Neural cell (in vitro differentiated cells): Measurements from ENCODE around the gene FAM83F. TPM values are rescaled to one million over a fixed set of nuclear protein-coding genes. Genes with fewer than 3 reads are reported as not detected.

ENCODE experiments used
- H2AFZ ChIP-seq: fragments of 200-600, 300-800 bp; sonication (generic), shearing (Covaris generic); 2 replicates; pipeline ENCODE4 v1.6.0; 2014; ENCODE audit warnings: low read depth, mild to moderate bottlenecking, antibody characterized with exemption, low read length, moderate library complexity
- H3F3A ChIP-seq: fragments of 200-600 bp; shearing (Covaris generic); 2 replicates; pipeline ENCODE4 v1.6.1; 2016; ENCODE audit warnings: mild to moderate bottlenecking, moderate library complexity, mixed read lengths, antibody characterized with exemption, low read length; ENCODE audit not compliant: insufficient read depth, poor library complexity, severe bottlenecking
- H3K27ac ChIP-seq: fragments of 200-600, 300-800 bp; sonication (generic), shearing (Covaris generic); 2 replicates; pipeline ENCODE4 v1.5.1; 2014; ENCODE audit warnings: mild to moderate bottlenecking, low read length, moderate library complexity
- H3K27me3 ChIP-seq: fragments of 300-800, 200-600 bp; sonication (generic), shearing (Covaris generic); 2 replicates; pipeline ENCODE4 v1.6.0; 2014; ENCODE audit warnings: mild to moderate bottlenecking, low read depth, low read length, moderate library complexity; ENCODE audit not compliant: insufficient read depth
- H3K36me3 ChIP-seq: fragments of 300-800, 200-600 bp; sonication (generic), shearing (Covaris generic); 2 replicates; pipeline ENCODE4 v1.5.1; 2014; ENCODE audit warnings: mild to moderate bottlenecking, antibody characterized with exemption, low read length, moderate library complexity; ENCODE audit not compliant: insufficient read depth
- H3K4me2 ChIP-seq: fragments of 300-800, 200-600 bp; sonication (generic), shearing (Covaris generic); 2 replicates; pipeline ENCODE4 v1.6.0; 2014; ENCODE audit warnings: mild to moderate bottlenecking, low read length
- H3K4me3 ChIP-seq: fragments of 300-800, 200-600 bp; sonication (generic), shearing (Covaris generic); 2 replicates; pipeline ENCODE4 v1.5.1; 2014; ENCODE audit warnings: mild to moderate bottlenecking, low read length, moderate library complexity
- H3K79me2 ChIP-seq: fragments of 200-600 bp; shearing (Covaris generic); replicated peaks from 2 replicates; pipeline ENCODE4 v1.6.0; 2014; ENCODE audit warnings: mild to moderate bottlenecking, low read length, moderate library complexity; ENCODE audit not compliant: insufficient read depth
- H3K9ac ChIP-seq: fragments of 300-800, 200-600 bp; sonication (generic), shearing (Covaris generic); 2 replicates; pipeline ENCODE4 v1.6.1; 2016; ENCODE audit warnings: mild to moderate bottlenecking, low read length, mixed read lengths
- H3K9me2 ChIP-seq: fragments of 200-600 bp; shearing (Covaris generic); 2 replicates; pipeline ENCODE4 v1.6.1; 2016; ENCODE audit warnings: mild to moderate bottlenecking, low read length, mixed read lengths; ENCODE audit not compliant: insufficient read depth
- H3K9me3 ChIP-seq: fragments of 200-600, 300-800 bp; sonication (generic), shearing (Covaris generic); 2 replicates; pipeline ENCODE4 v1.6.1; 2016; ENCODE audit warnings: mild to moderate bottlenecking, mixed run types, low read length, moderate library complexity, mixed read lengths
- H4K20me1 ChIP-seq: fragments of 200-600 bp; shearing (Covaris generic); 2 replicates; pipeline ENCODE4 v1.6.1; 2016; ENCODE audit warnings: mild to moderate bottlenecking, mixed run types; ENCODE audit not compliant: insufficient read depth
- EP300 ChIP-seq: fragments of 450-650 bp; conservative IDR thresholded peaks from 2 replicates; pipeline ENCODE4 v1.6.1; 2014; ENCODE audit warnings: antibody characterized with exemption, mild to moderate bottlenecking, moderate library complexity; ENCODE audit not compliant: poor library complexity, severe bottlenecking
- EZH2 ChIP-seq: fragments of 200-600, 300-800 bp; shearing (Covaris generic), sonication (generic); IDR thresholded peaks from 2 replicates; pipeline ENCODE4 v1.6.1; 2014; ENCODE audit warnings: antibody characterized with exemption, low read length, borderline replicate concordance, mild to moderate bottlenecking; ENCODE audit not compliant: insufficient read depth, poor library complexity, severe bottlenecking
- MXI1 ChIP-seq: fragments of 450-650 bp; conservative IDR thresholded peaks from 2 replicates; pipeline ENCODE4 v1.6.1; 2014; ENCODE audit warnings: antibody characterized with exemption, mild to moderate bottlenecking; ENCODE audit not compliant: poor library complexity, severe bottlenecking
- POLR2AphosphoS5 ChIP-seq: IDR thresholded peaks from 2 replicates; pipeline ENCODE4 v1.6.1; 2012
- RAD21 ChIP-seq: fragments of 450-650 bp; conservative IDR thresholded peaks from 2 replicates; pipeline ENCODE4 v1.6.1; 2014; ENCODE audit warnings: antibody characterized with exemption, mild to moderate bottlenecking, moderate library complexity
- SMC3 ChIP-seq: fragments of 450-650 bp; conservative IDR thresholded peaks from 2 replicates; pipeline ENCODE4 v1.6.1; 2014; ENCODE audit warnings: antibody characterized with exemption, mild to moderate bottlenecking, moderate library complexity; ENCODE audit not compliant: poor library complexity
- TAF1 ChIP-seq: IDR thresholded peaks from 2 replicates; pipeline ENCODE4 v1.6.1; 2012; ENCODE audit warnings: low read depth
- polyA plus RNA-seq: library from polyadenylated mRNA; depleted of rRNA; stranded (reverse); fragments of >200 nt; gene quantifications from 2 replicates; pipeline ENCODE4 v1.2.3, GENCODE V29; 2014
- TF ChIP-seq, protein P1 (sequence below): IDR thresholded peaks from 2 replicates; pipeline ENCODE4 v1.6.1; 2012; ENCODE audit warnings: borderline replicate concordance
- TF ChIP-seq, protein P2 (sequence below): fragments of 450-650 bp; IDR thresholded peaks from 2 replicates; pipeline ENCODE4 v1.5.1; 2014; ENCODE audit warnings: antibody characterized with exemption, mild to moderate bottlenecking, moderate library complexity; ENCODE audit not compliant: poor library complexity, severe bottlenecking

Gene FAM83F
- polyA plus RNA-seq, 1 donor from 2014 or later, result 0.42 TPM

DNA sequence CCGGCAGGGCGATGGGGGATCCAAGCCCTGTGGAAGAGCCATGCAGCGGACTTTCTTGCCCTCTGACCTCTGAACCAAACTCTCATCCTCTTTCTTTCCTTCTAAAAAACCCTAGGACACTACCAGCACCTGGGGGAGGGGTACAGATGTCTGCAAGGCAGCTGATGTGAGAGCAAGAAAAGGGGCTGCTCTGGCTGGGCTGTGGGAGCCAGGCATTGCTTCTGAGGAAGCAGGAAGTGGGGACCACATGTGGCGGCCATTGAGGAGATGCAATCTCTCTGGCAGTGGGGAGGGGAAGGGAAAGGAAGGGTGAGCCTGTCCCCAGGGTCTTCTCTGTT lies 36.0 kb downstream of the FAM83F start:
- H2AFZ ChIP-seq, result no peak overlapping the region
- no peaks in the 10 kb centered on the region for H3K36me3 ChIP-seq
- no peaks in the 10 kb centered on the region for H3K9me2 ChIP-seq
- no peak overlapping the region for H3K4me2 ChIP-seq
- H4K20me1 ChIP-seq, result no peaks in the 10 kb centered on the region
- no peaks in the 10 kb centered on the region for H3F3A ChIP-seq
- no peaks in the 10 kb centered on the region for H3K79me2 ChIP-seq
- H3K27ac ChIP-seq, result no peak overlapping the region
- H3K4me3 ChIP-seq, result no peak overlapping the region
- H3K27me3 ChIP-seq, result no peaks in the 10 kb centered on the region
- H3K9me3 ChIP-seq, result no peaks in the 10 kb centered on the region
- H3K9ac ChIP-seq, result no peak overlapping the region
- TF ChIP-seq EZH2, result no peak
- TF ChIP-seq POLR2AphosphoS5, result no peak
- TF ChIP-seq SMC3, result no peak
- TF ChIP-seq, protein P1, sequence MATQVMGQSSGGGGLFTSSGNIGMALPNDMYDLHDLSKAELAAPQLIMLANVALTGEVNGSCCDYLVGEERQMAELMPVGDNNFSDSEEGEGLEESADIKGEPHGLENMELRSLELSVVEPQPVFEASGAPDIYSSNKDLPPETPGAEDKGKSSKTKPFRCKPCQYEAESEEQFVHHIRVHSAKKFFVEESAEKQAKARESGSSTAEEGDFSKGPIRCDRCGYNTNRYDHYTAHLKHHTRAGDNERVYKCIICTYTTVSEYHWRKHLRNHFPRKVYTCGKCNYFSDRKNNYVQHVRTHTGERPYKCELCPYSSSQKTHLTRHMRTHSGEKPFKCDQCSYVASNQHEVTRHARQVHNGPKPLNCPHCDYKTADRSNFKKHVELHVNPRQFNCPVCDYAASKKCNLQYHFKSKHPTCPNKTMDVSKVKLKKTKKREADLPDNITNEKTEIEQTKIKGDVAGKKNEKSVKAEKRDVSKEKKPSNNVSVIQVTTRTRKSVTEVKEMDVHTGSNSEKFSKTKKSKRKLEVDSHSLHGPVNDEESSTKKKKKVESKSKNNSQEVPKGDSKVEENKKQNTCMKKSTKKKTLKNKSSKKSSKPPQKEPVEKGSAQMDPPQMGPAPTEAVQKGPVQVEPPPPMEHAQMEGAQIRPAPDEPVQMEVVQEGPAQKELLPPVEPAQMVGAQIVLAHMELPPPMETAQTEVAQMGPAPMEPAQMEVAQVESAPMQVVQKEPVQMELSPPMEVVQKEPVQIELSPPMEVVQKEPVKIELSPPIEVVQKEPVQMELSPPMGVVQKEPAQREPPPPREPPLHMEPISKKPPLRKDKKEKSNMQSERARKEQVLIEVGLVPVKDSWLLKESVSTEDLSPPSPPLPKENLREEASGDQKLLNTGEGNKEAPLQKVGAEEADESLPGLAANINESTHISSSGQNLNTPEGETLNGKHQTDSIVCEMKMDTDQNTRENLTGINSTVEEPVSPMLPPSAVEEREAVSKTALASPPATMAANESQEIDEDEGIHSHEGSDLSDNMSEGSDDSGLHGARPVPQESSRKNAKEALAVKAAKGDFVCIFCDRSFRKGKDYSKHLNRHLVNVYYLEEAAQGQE, result no peak
- TF ChIP-seq RAD21, result no peak
- no peak for TF ChIP-seq EP300
- TF ChIP-seq, protein P2, sequence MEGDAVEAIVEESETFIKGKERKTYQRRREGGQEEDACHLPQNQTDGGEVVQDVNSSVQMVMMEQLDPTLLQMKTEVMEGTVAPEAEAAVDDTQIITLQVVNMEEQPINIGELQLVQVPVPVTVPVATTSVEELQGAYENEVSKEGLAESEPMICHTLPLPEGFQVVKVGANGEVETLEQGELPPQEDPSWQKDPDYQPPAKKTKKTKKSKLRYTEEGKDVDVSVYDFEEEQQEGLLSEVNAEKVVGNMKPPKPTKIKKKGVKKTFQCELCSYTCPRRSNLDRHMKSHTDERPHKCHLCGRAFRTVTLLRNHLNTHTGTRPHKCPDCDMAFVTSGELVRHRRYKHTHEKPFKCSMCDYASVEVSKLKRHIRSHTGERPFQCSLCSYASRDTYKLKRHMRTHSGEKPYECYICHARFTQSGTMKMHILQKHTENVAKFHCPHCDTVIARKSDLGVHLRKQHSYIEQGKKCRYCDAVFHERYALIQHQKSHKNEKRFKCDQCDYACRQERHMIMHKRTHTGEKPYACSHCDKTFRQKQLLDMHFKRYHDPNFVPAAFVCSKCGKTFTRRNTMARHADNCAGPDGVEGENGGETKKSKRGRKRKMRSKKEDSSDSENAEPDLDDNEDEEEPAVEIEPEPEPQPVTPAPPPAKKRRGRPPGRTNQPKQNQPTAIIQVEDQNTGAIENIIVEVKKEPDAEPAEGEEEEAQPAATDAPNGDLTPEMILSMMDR, result no peak
- no peak for TF ChIP-seq MXI1
- no peak for TF ChIP-seq TAF1

DNA sequence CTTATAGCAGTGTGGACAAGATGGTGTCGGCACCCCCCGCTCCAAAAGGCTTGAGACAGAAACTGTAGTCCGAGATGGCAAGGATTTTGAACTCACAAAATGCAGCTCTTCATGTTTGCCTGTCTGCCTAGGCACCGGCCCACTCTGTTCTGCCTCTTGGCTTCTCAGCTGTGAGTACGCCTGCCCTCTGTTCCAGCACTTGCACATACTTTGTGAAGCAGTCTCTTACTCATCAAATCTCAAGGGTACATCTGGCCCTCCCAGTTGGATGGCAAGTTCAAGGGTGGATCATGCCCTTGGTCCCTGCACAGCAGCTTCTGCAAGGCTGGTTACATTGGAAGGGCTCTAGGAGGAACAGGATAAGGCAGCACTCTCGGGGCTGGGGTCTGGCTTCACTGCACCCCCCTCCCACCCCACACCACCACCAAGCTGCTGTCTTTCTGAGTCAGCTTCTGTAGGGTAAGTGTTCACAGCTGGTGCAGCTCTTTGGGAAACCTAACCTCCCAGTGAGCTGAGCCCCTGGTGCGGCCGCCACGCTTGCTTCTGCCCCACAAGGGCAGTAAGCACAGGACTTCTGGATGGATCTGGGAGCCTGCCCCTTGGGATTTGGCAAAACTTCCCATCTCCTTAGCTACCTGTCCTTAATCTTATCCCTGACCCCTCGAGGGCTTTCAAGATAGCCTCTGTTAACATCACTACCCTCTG lies 37.2 kb downstream of the FAM83F start:
- Histone ChIP-seq H3F3A (no peaks in the 10 kb centered on the region), H3K36me3 (no peaks in the 10 kb centered on the region), H3K4me2 (no peak overlapping the region), H3K79me2 (no peaks in the 10 kb centered on the region), H3K27ac (no peak overlapping the region), H3K9me2 (no peaks in the 10 kb centered on the region), H3K4me3 (no peak overlapping the region), H3K27me3 (no peaks in the 10 kb centered on the region), H3K9ac (no peak overlapping the region), H4K20me1 (no peaks in the 10 kb centered on the region), H2AFZ (no peak overlapping the region), H3K9me3 (no peaks in the 10 kb centered on the region)
- TF ChIP-seq RAD21 (no peak), MXI1 (no peak), EP300 (no peak), POLR2AphosphoS5 (no peak), EZH2 (no peak), TAF1 (no peak), SMC3 (no peak)
- TF ChIP-seq, protein P2, result no peak
- TF ChIP-seq, protein P1, result no peak
